K562 (cell line): ENCODE data around the gene ICA1L. TPM values are rescaled to one million over a fixed set of nuclear protein-coding genes. Genes with fewer than 3 reads are reported as not detected.

Source experiments
- ATAC-seq: fragments of 200-7000 bp; cut with Tn5 transposase; 3 replicates; pipeline ENCODE4 v1.9.1; 2020; ENCODE audit warnings: moderate library complexity
- BruUV-seq: library from RNA; stranded (reverse); fragments of 400-500 nt; replicated peaks from 2 replicates; lab custom pipeline; 2021; lab: Mats Ljungman, UMichigan
- CTCF ChIA-PET: fragments of 300-600 bp; formaldehyde crosslinking; extraction: SDS; loops from one replicate; lab custom pipeline; 2021; ENCODE audit warnings: low intra/inter-chr PET ratio; lab: Yijun Ruan, JAX
- POLR2A ChIA-PET: fragments of 300-600, 350-650 bp; sonication (Branson Sonifier 250); formaldehyde crosslinking; extraction: SDS; loops from one replicate; lab custom pipeline; 2021; ENCODE audit warnings: antibody characterized with exemption, inconsistent platforms; lab: Yijun Ruan, JAX
- DNase-seq, 4 experiments: peaks; one replicate each; pipeline versions ENCODE4 v3.0.0 to v3.0.0-alpha.2; 2011 to 2018; ENCODE audit warnings: low spot score in 3 of 4, mixed read lengths in 3 of 4; ENCODE audit errors: extremely low read depth in 1 of 4
- FAIRE-seq: peaks from 2 replicates; lab custom pipeline; 2011; peaks lifted over from hg19 to GRCh38; lab: Jason Lieb, UNC
- H2AFZ ChIP-seq: 2 replicates; pipeline ENCODE4 v1.6.0; 2011; ENCODE audit warnings: low read depth, low read length, control low read depth, inconsistent platforms
- H3K27ac ChIP-seq: fragments of 200-600 bp; 3 replicates; pipeline ENCODE4 v1.8.0; 2011; ENCODE audit warnings: low read depth, mild to moderate bottlenecking, control low read depth, inconsistent platforms, low read length, moderate library complexity, mixed read lengths; ENCODE audit errors: extremely low read depth
- H3K27me3 ChIP-seq, 2 experiments: fragments of 300-600 bp in 1 of 2; 2 replicates in 1 of 2; 3 replicates in 1 of 2; pipeline versions ENCODE4 v1.6.0 to v1.8.0; 2011; ENCODE audit warnings: inconsistent platforms in 2 of 2, low read length in 2 of 2, mild to moderate bottlenecking in 1 of 2, mixed read lengths in 1 of 2, moderate library complexity in 1 of 2; ENCODE audit not compliant: control insufficient read depth in 2 of 2, insufficient read depth in 2 of 2
- H3K36me3 ChIP-seq: fragments of 300-600 bp; 3 replicates; pipeline ENCODE4 v1.8.0; 2011; ENCODE audit warnings: mild to moderate bottlenecking, low read length, inconsistent platforms; ENCODE audit not compliant: control insufficient read depth, insufficient read depth
- H3K4me1 ChIP-seq, 2 experiments: fragments of 200-600 bp in 1 of 2; replicated peaks in 1 of 2; 2 replicates in 1 of 2; 3 replicates in 1 of 2; pipeline versions ENCODE4 v1.5.1 to v1.8.0; 2011; ENCODE audit warnings: inconsistent platforms in 2 of 2, low read length in 2 of 2, mild to moderate bottlenecking in 1 of 2, mixed read lengths in 1 of 2, moderate library complexity in 1 of 2; ENCODE audit not compliant: control insufficient read depth in 2 of 2, insufficient read depth in 2 of 2
- H3K4me2 ChIP-seq: 2 replicates; pipeline ENCODE4 v1.6.1; 2011; ENCODE audit warnings: low read length, control low read depth, inconsistent platforms, mixed read lengths; ENCODE audit not compliant: insufficient read depth
- H3K4me3 ChIP-seq: fragments of 200-600 bp; sonication (generic), shearing (Covaris generic); 2 replicates; pipeline ENCODE4 v1.5.1; 2016; ENCODE audit warnings: control low read depth, inconsistent platforms
- H3K79me2 ChIP-seq: fragments of 200-600 bp; 3 replicates; pipeline ENCODE4 v1.8.0; 2011; ENCODE audit warnings: low read length, inconsistent platforms; ENCODE audit not compliant: control insufficient read depth, insufficient read depth
- H3K9ac ChIP-seq, 2 experiments: 2 replicates each; pipeline versions ENCODE4 v1.6.0 to v1.6.1; 2011; ENCODE audit warnings: low read depth in 2 of 2, low read length in 2 of 2, control low read depth in 1 of 2, inconsistent platforms in 1 of 2, mild to moderate bottlenecking in 1 of 2, mixed read lengths in 1 of 2; ENCODE audit not compliant: insufficient read depth in 1 of 2
- H3K9me1 ChIP-seq: one replicate; pipeline ENCODE4 v1.6.0; 2011; ENCODE audit warnings: inconsistent platforms, mild to moderate bottlenecking, low read length, moderate library complexity; ENCODE audit not compliant: control insufficient read depth, insufficient read depth
- H3K9me3 ChIP-seq: replicated peaks from 2 replicates; pipeline ENCODE4 v1.5.1; 2011; ENCODE audit warnings: low read depth, low read length, inconsistent platforms; ENCODE audit not compliant: control insufficient read depth, insufficient read depth
- H4K20me1 ChIP-seq: replicated peaks from 2 replicates; pipeline ENCODE4 v1.6.1; 2011; ENCODE audit warnings: low read length, inconsistent platforms, mixed read lengths; ENCODE audit not compliant: control insufficient read depth, insufficient read depth
- BDP1 ChIP-seq: IDR thresholded peaks from 3 replicates; pipeline ENCODE4 v1.6.1; 2011; ENCODE audit not compliant: insufficient read length, insufficient read depth
- CC2D1A ChIP-seq: fragments of 450-650 bp; IDR thresholded peaks from 2 replicates; pipeline ENCODE4 v1.6.1; 2017; ENCODE audit warnings: mild to moderate bottlenecking
- CEBPB ChIP-seq: fragments of 450-650 bp; IDR thresholded peaks from 2 replicates; pipeline ENCODE4 v1.6.1; 2016; ENCODE audit warnings: missing genetic modification characterization, missing compliant biosample characterization
- FOXA3 ChIP-seq, 2 experiments: fragments of 450-650 bp in 1 of 2; sonication (generic) in 1 of 2; formaldehyde crosslinking; IDR thresholded peaks in 1 of 2; conservative IDR thresholded peaks in 1 of 2; 2 replicates each; pipeline versions ENCODE4 v1.4.0 to v1.8.0; 2020 to 2022; ENCODE audit warnings: mild to moderate bottlenecking in 2 of 2, missing genetic modification reagents in 1 of 2
- FOXJ2 ChIP-seq: fragments of 200-800 bp; sonication (Bioruptor generic); IDR thresholded peaks from 2 replicates; pipeline ENCODE4 v1.6.1; 2016; ENCODE audit warnings: missing genetic modification characterization, missing compliant biosample characterization
- FOXK1 ChIP-seq: sonication (generic); formaldehyde crosslinking; IDR thresholded peaks from 2 replicates; pipeline ENCODE4 v1.8.0; 2022; ENCODE audit warnings: missing genetic modification reagents, mild to moderate bottlenecking, borderline replicate concordance
- GATAD2B ChIP-seq: fragments of 450-650 bp; IDR thresholded peaks from 2 replicates; pipeline ENCODE4 v1.6.1; 2017; ENCODE audit warnings: mild to moderate bottlenecking, borderline replicate concordance
- HNRNPK ChIP-seq: fragments of 200-400 bp; formaldehyde crosslinking; IDR thresholded peaks from one replicate; pipeline ENCODE4 v1.6.1; 2018; ENCODE audit warnings: mild to moderate bottlenecking, low read depth, low read length; ENCODE audit not compliant: poor library complexity, severe bottlenecking
- HNRNPLL ChIP-seq: fragments of 200-400 bp; formaldehyde crosslinking; IDR thresholded peaks from 2 replicates; pipeline ENCODE4 v1.6.1; 2017; ENCODE audit warnings: low read length, low read depth, mild to moderate bottlenecking; ENCODE audit not compliant: poor library complexity, severe bottlenecking
- KDM2B ChIP-seq: fragments of 250-450 bp; sonication (Bioruptor Pico); IDR thresholded peaks from 2 replicates; pipeline ENCODE4 v1.8.0; 2021; ENCODE audit warnings: mild to moderate bottlenecking, moderate library complexity
- MBD2 ChIP-seq: sonication (generic); IDR thresholded peaks from 2 replicates; pipeline ENCODE4 v1.6.1; 2016; ENCODE audit warnings: low read depth, borderline replicate concordance
- MTF1 ChIP-seq: fragments of 250-450 bp; sonication (Bioruptor Pico); IDR thresholded peaks from 2 replicates; pipeline ENCODE4 v1.9.0; 2021; ENCODE audit warnings: moderate library complexity, mild to moderate bottlenecking, inconsistent platforms, borderline replicate concordance
- OTX1 ChIP-seq: fragments of 450-650 bp; formaldehyde crosslinking; IDR thresholded peaks from 2 replicates; pipeline ENCODE4 v1.4.0; 2022; ENCODE audit warnings: mild to moderate bottlenecking
- PHB ChIP-seq: fragments of 250-450 bp; sonication (Bioruptor Pico); IDR thresholded peaks from 2 replicates; pipeline ENCODE4 v1.5.0; 2021
- SMARCE1 ChIP-seq: fragments of 450-650 bp; IDR thresholded peaks from 2 replicates; pipeline ENCODE4 v1.7.1; 2016; ENCODE audit warnings: mild to moderate bottlenecking
- TEAD2 ChIP-seq: fragments of 450-650 bp; IDR thresholded peaks from 2 replicates; pipeline ENCODE4 v1.6.1; 2016; ENCODE audit warnings: missing genetic modification characterization, control low read depth, missing compliant biosample characterization
- ZNF143 ChIP-seq: sonication (generic); formaldehyde crosslinking; IDR thresholded peaks from 2 replicates; pipeline ENCODE4 v1.9.0; 2022; ENCODE audit warnings: mild to moderate bottlenecking, missing genetic modification reagents
- ZNF197 ChIP-seq: fragments of 200-800 bp; sonication (Bioruptor generic); IDR thresholded peaks from 2 replicates; pipeline ENCODE4 v1.6.1; 2016; ENCODE audit warnings: low read depth, missing genetic modification characterization, missing compliant biosample characterization
- ZNF444 ChIP-seq: fragments of 250-450 bp; sonication (Bioruptor Pico); IDR thresholded peaks from 2 replicates; pipeline ENCODE4 v1.4.0; 2020; ENCODE audit warnings: mild to moderate bottlenecking, moderate library complexity
- WGBS: fragments of 100-300 bp; shearing (Covaris generic); methylation state at CpG from one replicate; pipeline ENCODE4 v1.1.6; 2016; ENCODE audit warnings: low coverage, mixed read lengths; ENCODE audit not compliant: insufficient coverage; ENCODE audit errors: missing lambda C conversion rate; 5-methylcytosine and 5-hydroxymethylcytosine counted together
- in situ Hi-C: fragments of 300-500 bp; cut with MboI; formaldehyde crosslinking; loops from 4 replicates; pipeline ENCODE4 v1.15.0; 2018; ENCODE audit warnings: inconsistent platforms, mixed read lengths
- intact Hi-C: fragments of 100-400 bp; cut with micrococcal nuclease; formaldehyde crosslinking; loops from 2 replicates; pipeline ENCODE4 v1.14.2; 2022
- polyA plus RNA-seq, 8 experiments: library from polyadenylated mRNA; depleted of rRNA in 4 of 8; stranded (reverse) in 5 of 8; unstranded in 3 of 8; fragments of >200 nt; fragmentation: Nextera tagmentation in 2 of 8; fragmentation: Illumina TruSeq in 1 of 8; extraction: Ambion mirVana in 2 of 8; extraction: Trizol in 1 of 8; gene quantifications; 2 replicates each; pipeline versions ENCODE4 v1.2.1 to v1.2.3, GENCODE V29; 2011 to 2014; ENCODE audit warnings: inconsistent platforms in 1 of 8, missing spikeins in 1 of 8
- total RNA-seq, 7 experiments: library from RNA; depleted of rRNA in 6 of 7; stranded (reverse); fragments of >200 nt in 6 of 7; fragmentation: Illumina TruSeq in 2 of 7; extraction: Trizol in 2 of 7; gene quantifications; 2 replicates each; pipeline versions ENCODE4 v1.2.1 to v1.2.3, GENCODE V29; 2011 to 2021; ENCODE audit warnings: low replicate concordance in 1 of 7
- TF ChIP-seq, protein P1 (sequence below): IDR thresholded peaks from 2 replicates; pipeline ENCODE4 v1.6.1; 2011; ENCODE audit warnings: borderline replicate concordance, low read depth, mild to moderate bottlenecking, moderate library complexity, low read length; ENCODE audit not compliant: insufficient read depth, poor library complexity, severe bottlenecking

The ICA1L gene
- total and polyA plus RNA-seq, 9 of the 15 experiments (the other 6 are each of a cell fraction or from before 2014, with no cell fraction given): 0.57 to 1.7 (median 1.1) TPM

DNA sequence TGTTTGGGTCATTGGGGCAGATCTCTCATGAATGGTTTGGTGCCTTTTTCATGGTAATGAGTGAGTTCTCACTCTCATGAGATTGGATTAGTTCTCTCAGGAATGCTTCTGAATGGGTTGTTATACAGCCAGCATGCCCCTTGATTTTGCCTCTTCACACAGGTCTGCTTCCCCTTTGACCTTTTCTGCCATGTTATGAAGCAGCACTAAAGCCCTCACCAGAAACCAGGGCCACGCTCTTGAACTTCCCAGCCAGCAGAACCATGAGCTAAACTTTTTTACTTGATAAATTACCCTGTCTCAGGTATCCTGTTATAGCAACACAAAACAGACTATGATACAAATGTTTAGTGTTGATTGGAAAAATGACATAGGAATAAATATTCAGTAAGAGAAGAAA lies 57.3 kb downstream of the ICA1L start (continued):
- TF ChIP-seq, protein P1, sequence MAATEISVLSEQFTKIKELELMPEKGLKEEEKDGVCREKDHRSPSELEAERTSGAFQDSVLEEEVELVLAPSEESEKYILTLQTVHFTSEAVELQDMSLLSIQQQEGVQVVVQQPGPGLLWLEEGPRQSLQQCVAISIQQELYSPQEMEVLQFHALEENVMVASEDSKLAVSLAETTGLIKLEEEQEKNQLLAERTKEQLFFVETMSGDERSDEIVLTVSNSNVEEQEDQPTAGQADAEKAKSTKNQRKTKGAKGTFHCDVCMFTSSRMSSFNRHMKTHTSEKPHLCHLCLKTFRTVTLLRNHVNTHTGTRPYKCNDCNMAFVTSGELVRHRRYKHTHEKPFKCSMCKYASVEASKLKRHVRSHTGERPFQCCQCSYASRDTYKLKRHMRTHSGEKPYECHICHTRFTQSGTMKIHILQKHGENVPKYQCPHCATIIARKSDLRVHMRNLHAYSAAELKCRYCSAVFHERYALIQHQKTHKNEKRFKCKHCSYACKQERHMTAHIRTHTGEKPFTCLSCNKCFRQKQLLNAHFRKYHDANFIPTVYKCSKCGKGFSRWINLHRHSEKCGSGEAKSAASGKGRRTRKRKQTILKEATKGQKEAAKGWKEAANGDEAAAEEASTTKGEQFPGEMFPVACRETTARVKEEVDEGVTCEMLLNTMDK: no peak
- TF ChIP-seq FOXJ2 (tag): no peak
- TF ChIP-seq MTF1 (CRISPR knock-in tag): no peak
- no peak for TF ChIP-seq SMARCE1
- TF ChIP-seq GATAD2B: no peak
- no peak for TF ChIP-seq ZNF444 (CRISPR knock-in tag)
- no peak for TF ChIP-seq FOXK1 (CRISPR knock-in tag)
- no peak for TF ChIP-seq PHB (CRISPR knock-in tag)
- TF ChIP-seq CEBPB: no peak
- TF ChIP-seq HNRNPK: no peak

DNA sequence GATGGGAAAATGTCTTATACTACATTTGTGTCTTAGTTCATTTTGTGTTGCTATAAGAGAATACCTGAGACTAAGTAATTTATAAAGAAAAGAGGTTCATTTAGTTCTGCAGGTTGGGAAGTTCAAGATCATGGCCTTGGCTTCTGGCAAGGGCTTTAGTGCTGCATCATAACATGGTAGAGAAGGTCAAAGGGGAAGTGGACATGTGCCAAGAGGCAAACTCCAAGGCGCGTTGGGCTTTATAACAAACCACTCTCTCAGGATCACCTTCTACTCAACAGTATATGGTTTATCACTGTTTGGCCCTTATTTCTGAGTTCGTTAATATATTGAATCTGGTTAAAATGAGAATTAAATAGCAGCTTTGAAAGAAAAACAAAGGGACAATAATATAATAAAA lies 58.2 kb downstream of the ICA1L start:
- intact Hi-C loops (no loop called here), in situ Hi-C loops (no loop called here)
- 49% methylated on average over 3 of the region's 3 CpGs for WGBS
- no peaks in the 10 kb centered on the region for H3K36me3 ChIP-seq
- no peak for DNase-seq
- POLR2A ChIA-PET: no interaction called here
- peaks cover 0 to 2% of the 10 kb centered on the region in 2 experiments; a peak in 1 of 5 replicates for H3K4me1 ChIP-seq
- no peak overlapping the region for H3K4me2 ChIP-seq
- H3K4me3 ChIP-seq: no peak overlapping the region
- CTCF ChIA-PET: no interaction called here
- no peak overlapping the region for H3K9ac ChIP-seq
- BruUV-seq: no TSS peak
- H3K9me3 ChIP-seq: no peaks in the 10 kb centered on the region
- no peaks in the 10 kb centered on the region for H3K9me1 ChIP-seq
- H3K27me3 ChIP-seq: no peaks in the 10 kb centered on the region
- no peak overlapping the region for H3K27ac ChIP-seq
- no peak for ATAC-seq
- no peak overlapping the region for H2AFZ ChIP-seq
- TF ChIP-seq FOXA3 (CRISPR knock-in tag; conservative IDR thresholded peaks at IDR 0.05 in 1 of 2, IDR thresholded peaks at IDR 0.05 in 1 of 2): no peak
- TF ChIP-seq ZNF197: no peak
- TF ChIP-seq HNRNPLL: no peak
- TF ChIP-seq TEAD2 (tag): no peak
- no peak for TF ChIP-seq ZNF143 (CRISPR knock-in tag)
- TF ChIP-seq CC2D1A: no peak
- TF ChIP-seq KDM2B (CRISPR knock-in tag): no peak
- TF ChIP-seq MBD2: no peak
- no peak for TF ChIP-seq BDP1
- TF ChIP-seq OTX1 (CRISPR knock-in tag): no peak
- FAIRE-seq: no peak
- H4K20me1 ChIP-seq: no peaks in the 10 kb centered on the region
- H3K79me2 ChIP-seq: no peaks in the 10 kb centered on the region
